HG02623 (cell line): Measurements from ENCODE around the gene ATP5PO.
"Not testable (repeated sequence)": the region's sequence is repeated elsewhere in the genome, so short reads cannot be mapped to it uniquely, and the experiment has no call there.

Source experiments
- ATAC-seq: cut with Tn5 transposase; IDR thresholded peaks from one replicate; pipeline ENCODE4 v1.9.1; 2021; ENCODE audit warnings: moderate library complexity; ENCODE audit not compliant: unreplicated experiment

ATP5PO gene

DNA sequence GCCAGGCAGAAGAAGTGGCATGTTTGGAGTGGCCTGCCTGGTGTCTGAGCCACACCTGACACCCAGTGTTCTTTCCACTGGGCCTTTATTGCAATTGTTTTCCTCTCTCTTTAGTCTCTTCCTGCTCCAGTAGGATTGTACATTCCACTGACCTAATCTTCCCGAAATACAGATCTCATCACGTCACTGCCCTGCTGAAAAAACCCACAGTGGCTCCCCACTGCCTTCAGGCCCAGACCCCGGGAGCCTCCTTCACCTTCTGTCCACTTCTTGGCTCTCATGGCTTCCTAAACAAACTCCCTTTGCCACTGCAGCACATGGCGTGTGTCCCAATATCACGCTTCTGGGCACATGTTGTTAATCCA is 25.3 kb upstream of the ATP5PO start:
- no peak for ATAC-seq

DNA sequence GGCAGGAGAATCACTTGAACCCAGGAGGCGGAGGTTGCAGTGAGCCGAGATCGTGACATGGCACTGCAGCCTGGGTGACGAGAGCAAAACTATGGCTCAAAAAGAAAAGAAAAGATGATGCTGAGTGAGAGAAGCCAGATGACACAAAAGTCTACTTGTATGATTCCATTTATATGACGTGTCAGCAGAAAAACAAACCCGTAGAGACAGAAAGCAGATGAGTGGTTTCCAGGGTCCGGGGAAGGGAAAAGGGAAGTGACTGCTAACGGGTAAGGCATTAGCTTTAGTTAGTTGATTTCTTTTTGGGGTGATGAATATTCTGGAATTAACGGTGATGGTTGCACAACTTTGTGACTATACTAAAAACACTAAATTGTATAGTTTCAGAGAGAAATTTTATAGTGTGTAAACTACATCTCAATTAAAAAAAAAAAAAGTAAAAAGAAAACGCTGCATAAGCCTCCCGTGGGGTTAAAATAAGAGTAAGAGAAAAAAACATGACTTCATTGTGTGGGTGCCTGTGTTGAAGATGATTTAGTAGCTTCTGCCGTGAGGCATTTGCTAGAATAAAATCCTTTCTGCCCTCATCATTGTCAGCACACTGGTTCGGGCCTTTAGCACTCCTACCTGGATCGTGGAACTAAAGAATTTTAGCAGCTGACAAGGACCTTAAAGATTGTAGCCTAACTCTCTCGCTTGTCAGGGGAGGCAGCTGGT is 24.7 kb upstream of the ATP5PO start:
- no peak for ATAC-seq

- no peak for ATAC-seq
Observed at GRCh38 chr21:33939226-33939625, 23.6 kb upstream of the ATP5PO start.

DNA sequence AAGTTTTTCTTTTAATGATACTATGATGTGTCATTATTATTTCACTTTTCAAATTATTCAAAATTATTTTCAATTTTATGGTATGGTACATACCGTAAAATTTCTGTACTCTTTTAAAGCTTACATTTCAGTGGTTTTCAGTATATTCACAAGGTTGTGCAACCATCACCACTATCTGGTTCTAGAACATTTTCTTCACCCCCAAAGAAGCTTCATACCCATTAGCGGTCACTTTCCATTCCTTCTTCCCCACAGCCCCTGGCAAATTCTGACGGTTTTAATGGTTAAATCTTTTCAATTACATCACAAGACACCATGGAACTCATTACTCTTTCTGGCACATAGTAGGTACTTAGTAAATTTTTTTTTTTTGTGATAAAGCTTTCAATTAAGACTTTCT is 22.8 kb upstream of the ATP5PO start:
- no peak for ATAC-seq

- no peak for ATAC-seq
Observed at GRCh38 chr21:33937931-33938339, 22.3 kb upstream of the ATP5PO start.

GRCh38 chr21:33937146-33937545 is 21.5 kb upstream of the ATP5PO start:
- no peak for ATAC-seq

- ATAC-seq: no peak
Observed at GRCh38 chr21:33936301-33937038, 20.9 kb upstream of the ATP5PO start.

DNA sequence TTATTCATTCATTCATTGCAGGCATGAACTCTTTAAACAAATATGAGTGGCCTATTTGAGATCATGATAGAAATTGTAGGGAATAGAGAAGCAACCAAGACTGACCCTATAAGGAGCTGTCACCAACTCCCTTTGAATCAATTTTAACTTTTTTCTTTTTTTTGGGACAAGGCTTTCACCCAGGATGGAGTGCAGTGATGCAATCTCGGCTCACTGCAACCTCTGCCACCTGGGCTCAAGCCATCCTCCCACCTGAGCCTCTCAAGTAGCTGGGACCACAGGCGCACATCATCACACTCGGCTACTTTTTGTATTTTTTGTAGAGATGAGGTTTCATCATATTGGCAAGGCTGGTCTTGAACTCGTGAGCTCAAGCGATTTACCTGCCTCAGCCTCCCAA is 17.1 kb upstream of the ATP5PO start:
- ATAC-seq: no peak

GRCh38 chr21:33931799-33932390 is 16.3 kb upstream of the ATP5PO start:
- no peak for ATAC-seq

DNA sequence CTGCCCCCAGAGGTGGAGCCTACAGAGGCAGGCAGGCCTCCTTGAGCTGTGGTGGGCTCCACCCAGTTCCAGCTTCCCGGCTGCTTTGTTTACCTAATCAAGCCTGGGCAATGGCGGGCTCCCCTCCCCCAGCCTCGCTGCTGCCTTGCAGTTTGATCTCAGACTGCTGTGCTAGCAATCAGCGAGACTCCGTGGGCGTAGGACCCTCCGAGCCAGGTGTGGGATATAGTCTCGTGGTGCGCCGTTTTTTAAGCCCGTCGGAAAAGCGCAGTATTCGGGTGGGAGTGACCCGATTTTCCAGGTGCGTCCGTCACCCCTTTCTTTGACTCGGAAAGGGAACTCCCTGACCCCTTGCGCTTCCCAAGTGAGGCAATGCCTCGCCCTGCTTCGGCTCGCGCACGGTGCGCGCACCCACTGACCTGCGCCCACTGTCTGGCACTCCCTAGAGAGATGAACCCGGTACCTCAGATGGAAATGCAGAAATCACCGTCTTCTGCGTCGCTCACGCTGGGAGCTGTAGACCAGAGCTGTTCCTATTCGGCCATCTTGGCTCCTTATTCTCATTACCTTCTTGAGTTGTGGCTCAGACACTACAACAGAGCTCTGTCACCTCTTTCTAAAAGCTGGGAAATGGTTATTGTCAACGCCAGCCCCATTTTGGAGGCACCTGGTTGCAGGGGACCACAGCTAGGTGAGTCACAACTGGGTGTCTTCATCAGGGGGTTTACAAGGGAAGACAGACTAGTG is 15.6 kb upstream of the ATP5PO start:
- ATAC-seq: not testable (repeated sequence)

GRCh38 chr21:33926248-33926647 is 10.6 kb upstream of the ATP5PO start:
- ATAC-seq: not testable (repeated sequence)

DNA sequence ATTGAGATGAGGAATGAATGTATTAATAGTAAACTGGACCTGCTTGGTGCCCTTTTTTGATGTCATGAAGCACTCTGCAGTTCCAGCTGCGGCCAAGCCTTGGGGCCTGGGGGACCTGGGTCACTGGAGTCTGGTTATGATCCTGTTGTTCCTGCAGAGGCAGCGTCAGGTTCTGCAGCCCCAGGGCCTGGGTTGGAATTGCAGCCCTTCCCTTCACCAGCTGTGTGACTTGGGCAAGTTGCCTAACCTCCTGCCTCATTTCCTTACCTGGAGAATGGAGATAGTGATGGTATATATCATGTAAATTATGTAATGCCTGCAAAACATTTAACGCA is 9.1 kb upstream of the ATP5PO start:
- ATAC-seq: no peak

DNA sequence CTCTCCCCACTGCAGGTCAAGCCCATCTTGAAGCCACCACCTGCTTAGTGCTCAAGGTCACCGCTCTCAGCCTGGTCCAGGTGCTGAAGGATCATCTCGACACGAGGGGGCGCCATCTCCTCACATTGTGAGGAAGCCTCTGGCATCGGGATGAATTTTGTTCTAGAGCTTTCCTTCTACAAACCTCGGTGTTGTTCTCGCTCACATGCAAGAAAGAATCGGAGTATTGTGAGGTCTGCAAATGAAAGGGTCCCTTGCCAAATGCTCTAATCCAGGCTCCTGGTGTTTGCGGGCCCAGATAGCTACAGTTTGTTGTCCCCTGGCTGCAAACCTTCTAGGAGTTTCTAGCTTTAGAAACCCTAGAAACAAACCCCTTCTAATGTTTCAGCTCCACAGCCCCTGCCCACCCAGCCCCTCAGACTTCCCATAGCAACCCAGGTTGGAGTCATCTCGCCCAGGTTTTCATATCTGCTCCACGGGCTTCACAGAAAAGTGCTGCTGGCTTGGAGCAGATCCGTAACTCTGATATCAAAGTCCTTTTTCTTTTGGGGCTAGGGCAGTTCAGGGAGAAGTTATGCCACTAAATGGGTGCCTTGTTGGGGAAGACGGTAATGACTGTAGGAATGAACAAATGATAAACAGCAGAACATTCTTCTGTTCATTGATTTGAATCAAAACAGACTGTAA is 8.6 kb upstream of the ATP5PO start:
- ATAC-seq: peak; percentile 81

DNA sequence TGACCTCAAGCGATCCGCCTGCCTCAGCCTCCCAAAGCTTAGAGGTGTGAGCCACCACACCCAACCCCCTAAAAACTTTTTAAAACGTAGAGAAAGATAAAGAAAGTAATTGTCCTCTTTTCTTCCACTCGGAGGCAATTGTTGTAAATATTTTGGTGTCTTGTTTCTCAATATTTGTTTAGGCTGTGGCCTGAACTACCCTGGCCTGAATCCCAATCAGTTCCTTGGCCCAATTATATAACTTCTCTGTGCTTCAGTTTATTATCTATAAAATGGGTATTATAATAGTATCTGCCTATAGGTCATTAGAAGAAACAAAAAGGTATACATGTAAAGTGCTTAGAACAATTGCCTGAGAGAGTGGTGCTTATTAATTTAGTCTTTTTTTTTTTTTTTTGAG is 1.8 kb upstream of the ATP5PO start:
- no peak for ATAC-seq

DNA sequence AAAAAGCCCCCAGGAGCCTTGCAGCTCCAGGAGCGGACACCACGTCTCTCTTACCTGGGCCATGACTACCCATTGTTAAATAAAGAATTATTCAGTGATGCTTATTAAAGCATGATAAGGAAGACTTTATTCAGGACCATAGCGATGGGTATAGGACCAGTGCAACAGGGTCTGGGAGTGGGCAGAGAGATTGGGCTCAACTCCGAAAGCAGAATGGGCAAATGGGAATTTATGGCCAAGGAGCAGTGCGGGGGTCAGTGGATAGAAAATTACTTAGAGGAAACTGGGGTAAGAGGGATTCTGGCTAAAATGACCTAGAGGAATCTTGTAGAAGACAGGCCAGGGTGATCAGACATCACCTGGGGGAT is 580 bp upstream of the ATP5PO start:
- ATAC-seq: no peak

DNA sequence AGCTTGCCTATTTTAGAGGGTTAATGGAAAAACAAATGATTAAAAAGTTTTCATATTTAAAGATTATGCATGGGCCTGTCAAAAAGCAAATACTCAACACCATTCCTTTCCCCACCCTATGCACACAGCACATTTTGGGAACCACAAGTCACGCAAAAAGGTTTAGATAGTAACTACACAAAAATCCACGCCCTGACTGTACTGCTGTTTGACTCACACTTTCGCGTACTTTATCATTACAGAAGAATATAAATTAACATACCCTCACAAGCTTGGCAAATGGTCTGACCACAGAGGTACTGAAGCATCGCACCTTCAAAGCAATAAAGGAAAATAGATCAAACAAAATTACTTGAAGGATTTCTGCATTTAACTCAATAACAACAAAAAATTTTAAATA is 1.4 kb downstream of the ATP5PO start:
- ATAC-seq: no peak

DNA sequence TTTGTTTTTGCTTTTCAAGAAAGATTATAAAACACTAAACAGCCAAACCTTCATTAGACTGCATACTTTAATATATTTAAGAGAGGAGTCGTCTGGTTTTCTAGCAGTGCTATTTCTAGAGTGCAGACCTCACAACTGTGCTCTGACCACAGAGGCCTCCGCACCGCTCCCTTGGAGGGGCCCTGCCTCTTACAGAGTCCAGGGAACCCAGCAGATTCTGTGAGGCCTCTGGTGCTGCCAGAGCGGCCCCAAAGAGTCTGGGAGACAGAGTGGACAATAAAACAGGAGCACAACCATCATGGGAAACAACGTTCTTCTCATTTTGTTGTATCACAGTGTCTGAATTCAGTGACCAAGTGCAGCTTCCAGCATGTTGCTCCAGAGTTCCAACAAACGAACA is 5.8 kb downstream of the ATP5PO start:
- ATAC-seq: no peak

DNA sequence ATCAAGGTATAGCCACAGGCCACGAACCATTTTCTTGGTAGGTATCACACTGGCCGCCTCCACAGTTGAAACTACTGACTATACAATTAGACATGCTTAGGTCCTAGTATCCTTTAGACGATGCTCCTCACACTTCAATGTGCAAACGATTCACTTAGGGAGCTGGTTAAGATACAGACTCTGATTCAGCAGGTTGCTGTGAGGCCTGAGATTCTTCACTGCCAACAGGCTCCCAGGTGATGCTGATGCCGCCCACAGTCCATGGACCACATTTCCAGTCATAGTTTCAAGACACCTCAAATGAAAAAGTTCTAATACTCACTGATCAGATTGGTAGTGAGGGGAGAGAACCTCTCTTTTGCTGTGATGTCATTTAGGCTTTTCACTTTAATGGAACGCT is 6.8 kb downstream of the ATP5PO start:
- no peak for ATAC-seq

GRCh38 chr21:33904041-33904440 is 11.6 kb downstream of the ATP5PO start:
- no peak for ATAC-seq

GRCh38 chr21:33902349-33902748 is 13.3 kb downstream of the ATP5PO start:
- ATAC-seq: no peak
